HEK293 (cell line): Measurements from ENCODE around the gene PTH1R.
A peak's percentile ranks its signal among the peaks of the same experiment; 100 is the strongest.

Source experiments
- CTCF ChIA-PET: fragments of 350-600 bp; formaldehyde crosslinking; extraction: SDS; loops from one replicate; lab custom pipeline; 2021; ENCODE audit warnings: antibody characterized with exemption; lab: Yijun Ruan, JAX
- POLR2A ChIA-PET: fragments of 300-600 bp; formaldehyde crosslinking; extraction: SDS; loops from one replicate; lab custom pipeline; 2020; ENCODE audit warnings: antibody characterized with exemption, inconsistent platforms; lab: Yijun Ruan, JAX
- H3K27ac ChIP-seq: fragments of 200-500 bp; sonication (Bioruptor generic); 2 replicates; pipeline ENCODE4 v1.5.1; 2014; ENCODE audit warnings: low read depth, low read length, control low read depth, inconsistent platforms; ENCODE audit errors: extremely low read depth
- H3K36me3 ChIP-seq, 2 experiments: fragments of 200-500 bp in 1 of 2; sonication (Bioruptor generic) in 1 of 2; 1 replicate in 1 of 2; 2 replicates in 1 of 2; pipeline ENCODE4 v1.5.1; 2014 to 2017; ENCODE audit warnings: inconsistent platforms in 2 of 2, low read length in 2 of 2; ENCODE audit not compliant: control insufficient read depth in 2 of 2, insufficient read depth in 1 of 2
- H3K4me1 ChIP-seq: fragments of 200-500 bp; sonication (Bioruptor generic); 2 replicates; pipeline ENCODE4 v1.5.1; 2014; ENCODE audit warnings: mild to moderate bottlenecking, low read length, inconsistent platforms; ENCODE audit not compliant: control insufficient read depth, insufficient read depth
- H3K4me3 ChIP-seq: 2 replicates; pipeline ENCODE4 v1.5.1; 2011; ENCODE audit warnings: low read depth, mild to moderate bottlenecking, control low read depth, low read length, moderate library complexity
- H3K9me3 ChIP-seq: fragments of 200-500 bp; sonication (Bioruptor generic); 2 replicates; pipeline ENCODE4 v1.5.1; 2014; ENCODE audit warnings: low read depth, low read length, inconsistent platforms; ENCODE audit not compliant: control insufficient read depth, insufficient read depth
- IKZF3 ChIP-seq: fragments of 450-650 bp; IDR thresholded peaks from 2 replicates; pipeline ENCODE4 v1.5.0; 2018; ENCODE audit warnings: missing biosample characterization, mild to moderate bottlenecking, missing genetic modification characterization, moderate library complexity
- PATZ1 ChIP-seq: fragments of 450-650 bp; formaldehyde crosslinking; IDR thresholded peaks from 2 replicates; pipeline ENCODE4 v1.5.1; 2016; ENCODE audit warnings: missing biosample characterization, missing genetic modification characterization
- PRDM10 ChIP-seq: fragments of 450-650 bp; formaldehyde crosslinking; IDR thresholded peaks from 2 replicates; pipeline ENCODE4 v1.5.1; 2016; ENCODE audit warnings: missing biosample characterization, missing genetic modification characterization
- SCRT2 ChIP-seq: fragments of 450-650 bp; formaldehyde crosslinking; IDR thresholded peaks from 2 replicates; pipeline ENCODE4 v1.5.1; 2016; ENCODE audit warnings: missing biosample characterization, missing genetic modification characterization
- ZBTB17 ChIP-seq: fragments of 450-650 bp; formaldehyde crosslinking; IDR thresholded peaks from 2 replicates; pipeline ENCODE4 v1.5.1; 2016; ENCODE audit warnings: missing biosample characterization, missing genetic modification characterization
- ZEB2 ChIP-seq: fragments of 450-650 bp; formaldehyde crosslinking; IDR thresholded peaks from 2 replicates; pipeline ENCODE4 v1.5.1; 2016; ENCODE audit warnings: missing biosample characterization, missing genetic modification characterization
- ZNF121 ChIP-seq: fragments of 450-650 bp; formaldehyde crosslinking; IDR thresholded peaks from 2 replicates; pipeline ENCODE4 v1.5.1; 2016; ENCODE audit warnings: missing biosample characterization, missing genetic modification characterization
- ZNF23 ChIP-seq: fragments of 450-650 bp; formaldehyde crosslinking; IDR thresholded peaks from 2 replicates; pipeline ENCODE4 v1.5.1; 2016; ENCODE audit warnings: missing biosample characterization, missing genetic modification characterization, borderline replicate concordance
- ZNF335 ChIP-seq: fragments of 450-650 bp; formaldehyde crosslinking; conservative IDR thresholded peaks from 2 replicates; pipeline ENCODE4 v1.5.1; 2016; ENCODE audit warnings: missing biosample characterization, missing genetic modification characterization
- ZNF513 ChIP-seq: fragments of 450-650 bp; IDR thresholded peaks from 2 replicates; pipeline ENCODE4 v1.5.1; 2018; ENCODE audit warnings: missing biosample characterization, missing genetic modification characterization
- ZNF561 ChIP-seq: fragments of 450-650 bp; IDR thresholded peaks from 2 replicates; pipeline ENCODE4 v1.5.1; 2018; ENCODE audit warnings: missing biosample characterization, missing genetic modification characterization, borderline replicate concordance
- ZNF660 ChIP-seq: fragments of 450-650 bp; IDR thresholded peaks from 2 replicates; pipeline ENCODE4 v1.5.1; 2018; ENCODE audit warnings: missing biosample characterization, mild to moderate bottlenecking, missing genetic modification characterization
- ZNF692 ChIP-seq: fragments of 450-650 bp; formaldehyde crosslinking; IDR thresholded peaks from 2 replicates; pipeline ENCODE4 v1.5.1; 2016; ENCODE audit warnings: missing biosample characterization, missing genetic modification characterization
- ZNF785 ChIP-seq: fragments of 450-650 bp; formaldehyde crosslinking; IDR thresholded peaks from 2 replicates; pipeline ENCODE4 v1.5.1; 2016; ENCODE audit warnings: missing biosample characterization, missing genetic modification characterization
- ZNF843 ChIP-seq: fragments of 450-650 bp; formaldehyde crosslinking; IDR thresholded peaks from 2 replicates; pipeline ENCODE4 v1.5.1; 2016; ENCODE audit warnings: missing biosample characterization, missing genetic modification characterization
- ZSCAN23 ChIP-seq: fragments of 450-650 bp; formaldehyde crosslinking; IDR thresholded peaks from 2 replicates; pipeline ENCODE4 v1.5.1; 2016; ENCODE audit warnings: missing biosample characterization, missing genetic modification characterization
- ZSCAN4 ChIP-seq: fragments of 450-650 bp; formaldehyde crosslinking; IDR thresholded peaks from 2 replicates; pipeline ENCODE4 v1.5.1; 2017; ENCODE audit warnings: missing biosample characterization, missing genetic modification characterization

The PTH1R gene

GRCh38 chr3:46935168-46935858 is 57.8 kb downstream of the PTH1R start (continued):
- peak; percentile 74 for TF ChIP-seq IKZF3
- peak; percentile 64; the same call in 1 of the 2 replicates for TF ChIP-seq ZBTB17 (tag by site-specific recombination)
- TF ChIP-seq PRDM10 (tag by site-specific recombination) = peak; percentile 55
- TF ChIP-seq ZNF561 (tag by site-specific recombination) = 0 out of 2 replicates have a peak, but pooled peaks have one; percentile 32
- TF ChIP-seq PATZ1 (tag by site-specific recombination) = peak; percentile 60
- TF ChIP-seq ZNF692 (tag by site-specific recombination) = peak; percentile 85
- TF ChIP-seq ZNF660 (tag by site-specific recombination) = peak; percentile 50; the same call in 1 of the 2 replicates
- TF ChIP-seq ZNF843 = no peak
- TF ChIP-seq ZNF121 (tag by site-specific recombination) = no peak
- TF ChIP-seq ZNF23 = no peak
- TF ChIP-seq ZSCAN4 (tag by site-specific recombination) = no peak
- TF ChIP-seq ZNF513 (tag by site-specific recombination) = no peak
- peak; percentile 44; the same call in 1 of the 2 replicates for TF ChIP-seq ZEB2
- TF ChIP-seq ZSCAN23 (tag by site-specific recombination) = 0 out of 2 replicates have a peak, but pooled peaks have one; percentile 22

- TF ChIP-seq ZNF785 (tag by site-specific recombination) (no peak), ZNF335 (tag by site-specific recombination) (peak; percentile 7; the same call in 1 of the 2 replicates), ZNF843 (no peak), SCRT2 (tag by site-specific recombination) (peak; percentile 57)
- TF ChIP-seq, all 188 proteins: peak for 2
- H3K9me3 ChIP-seq = no peaks in the 10 kb centered on the region
- ChIA-PET POLR2A (interaction anchor here (0.8 to 1.3 kb wide), 4 partner anchors 8 to 41 kb away, joined by 3 to 6 read pairs (median 4); partner anchors contain the start of gene CCDC12), CTCF (interaction anchor here (0.6 to 2.1 kb wide), 16 partner anchors 10 to 388 kb away, joined by 3 to 8 read pairs (median 3); no protein-coding TSS in a partner anchor)
- H3K36me3 ChIP-seq = peaks cover 3 to 61% of the 10 kb centered on the region in 2 experiments; a peak in 2 of 3 replicates
- H3K4me1 ChIP-seq = peaks cover 11% of the 10 kb centered on the region
- H3K4me3 ChIP-seq = no peak overlapping the region
- no peak overlapping the region for H3K27ac ChIP-seq
Observed at GRCh38 chr3:46935989-46936558, 58.6 kb downstream of the PTH1R start.
